Type B pancreatic cell (in vitro differentiated cells): ENCODE measurements around the gene LRRC41. TPM values are rescaled to one million over a fixed set of nuclear protein-coding genes. Genes with fewer than 3 reads are reported as not detected.
"Not testable (repeated sequence)": the region's sequence is repeated elsewhere in the genome, so short reads cannot be mapped to it uniquely, and the experiment has no call there.

ENCODE experiments used
- DNase-seq: peaks from one replicate; pipeline ENCODE4 v3.0.0; 2021; ENCODE audit warnings: mixed read lengths; ENCODE audit not compliant: unreplicated experiment; ENCODE audit errors: extremely low spot score
- H3K27ac Mint-ChIP-seq: 2 replicates; pipeline ENCODE4 v1.8.0; 2021; ENCODE audit warnings: mild to moderate bottlenecking, mixed read lengths
- H3K27me3 Mint-ChIP-seq: 2 replicates; pipeline ENCODE4 v1.8.0; 2021; ENCODE audit warnings: mixed read lengths
- H3K36me3 Mint-ChIP-seq: 2 replicates; pipeline ENCODE4 v1.8.0; 2021; ENCODE audit warnings: mixed read lengths
- H3K4me1 Mint-ChIP-seq: one replicate; pipeline ENCODE4 v1.8.0; 2021; ENCODE audit warnings: mixed read lengths; ENCODE audit not compliant: unreplicated experiment
- H3K4me3 Mint-ChIP-seq: 2 replicates; pipeline ENCODE4 v1.8.0; 2021; ENCODE audit warnings: mild to moderate bottlenecking, mixed read lengths
- H3K9me3 Mint-ChIP-seq: 2 replicates; pipeline ENCODE4 v1.8.0; 2021; ENCODE audit warnings: mixed read lengths
- total RNA-seq: library from RNA; stranded (reverse); gene quantifications from 2 replicates; pipeline ENCODE4 v1.2.1, GENCODE V29; 2021; ENCODE audit warnings: low replicate concordance
- TF ChIP-seq, protein P1 (sequence below): fragments of 200-600 bp; sonication (generic); conservative IDR thresholded peaks from 2 replicates; pipeline ENCODE4 v1.5.0; 2021; ENCODE audit warnings: antibody characterized with exemption, mild to moderate bottlenecking

The LRRC41 gene
- total RNA-seq, 1 donor from 2014 or later = 89.9 TPM

DNA sequence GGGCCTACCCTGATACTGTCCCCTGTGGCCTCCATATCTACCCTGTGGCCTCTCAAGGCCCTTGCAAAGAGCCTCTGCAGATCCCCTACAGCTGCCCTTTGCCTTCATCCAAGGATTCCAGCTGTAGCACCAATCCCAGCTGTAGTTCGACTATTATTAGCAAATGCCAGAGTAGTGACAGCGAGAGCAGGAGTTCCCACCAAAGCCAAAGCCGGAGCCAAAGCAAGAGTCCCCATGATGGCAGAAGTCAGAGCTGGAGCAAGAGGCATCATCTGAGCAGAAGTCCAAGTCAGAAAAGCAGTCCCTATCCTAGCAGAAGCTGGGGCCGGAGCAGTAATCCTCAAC is 39.9 kb upstream of the LRRC41 start:
- Mint-ChIP-seq H3K27ac (no peak overlapping the region), H3K36me3 (peaks cover 24% of the 10 kb centered on the region), H3K4me1 (peaks cover 33% of the 10 kb centered on the region), H3K4me3 (peak overlapping the region; percentile 98), H3K27me3 (no peaks in the 10 kb centered on the region), H3K9me3 (no peaks in the 10 kb centered on the region)
- no peak for DNase-seq
- TF ChIP-seq, protein P1, sequence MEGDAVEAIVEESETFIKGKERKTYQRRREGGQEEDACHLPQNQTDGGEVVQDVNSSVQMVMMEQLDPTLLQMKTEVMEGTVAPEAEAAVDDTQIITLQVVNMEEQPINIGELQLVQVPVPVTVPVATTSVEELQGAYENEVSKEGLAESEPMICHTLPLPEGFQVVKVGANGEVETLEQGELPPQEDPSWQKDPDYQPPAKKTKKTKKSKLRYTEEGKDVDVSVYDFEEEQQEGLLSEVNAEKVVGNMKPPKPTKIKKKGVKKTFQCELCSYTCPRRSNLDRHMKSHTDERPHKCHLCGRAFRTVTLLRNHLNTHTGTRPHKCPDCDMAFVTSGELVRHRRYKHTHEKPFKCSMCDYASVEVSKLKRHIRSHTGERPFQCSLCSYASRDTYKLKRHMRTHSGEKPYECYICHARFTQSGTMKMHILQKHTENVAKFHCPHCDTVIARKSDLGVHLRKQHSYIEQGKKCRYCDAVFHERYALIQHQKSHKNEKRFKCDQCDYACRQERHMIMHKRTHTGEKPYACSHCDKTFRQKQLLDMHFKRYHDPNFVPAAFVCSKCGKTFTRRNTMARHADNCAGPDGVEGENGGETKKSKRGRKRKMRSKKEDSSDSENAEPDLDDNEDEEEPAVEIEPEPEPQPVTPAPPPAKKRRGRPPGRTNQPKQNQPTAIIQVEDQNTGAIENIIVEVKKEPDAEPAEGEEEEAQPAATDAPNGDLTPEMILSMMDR = no peak

DNA sequence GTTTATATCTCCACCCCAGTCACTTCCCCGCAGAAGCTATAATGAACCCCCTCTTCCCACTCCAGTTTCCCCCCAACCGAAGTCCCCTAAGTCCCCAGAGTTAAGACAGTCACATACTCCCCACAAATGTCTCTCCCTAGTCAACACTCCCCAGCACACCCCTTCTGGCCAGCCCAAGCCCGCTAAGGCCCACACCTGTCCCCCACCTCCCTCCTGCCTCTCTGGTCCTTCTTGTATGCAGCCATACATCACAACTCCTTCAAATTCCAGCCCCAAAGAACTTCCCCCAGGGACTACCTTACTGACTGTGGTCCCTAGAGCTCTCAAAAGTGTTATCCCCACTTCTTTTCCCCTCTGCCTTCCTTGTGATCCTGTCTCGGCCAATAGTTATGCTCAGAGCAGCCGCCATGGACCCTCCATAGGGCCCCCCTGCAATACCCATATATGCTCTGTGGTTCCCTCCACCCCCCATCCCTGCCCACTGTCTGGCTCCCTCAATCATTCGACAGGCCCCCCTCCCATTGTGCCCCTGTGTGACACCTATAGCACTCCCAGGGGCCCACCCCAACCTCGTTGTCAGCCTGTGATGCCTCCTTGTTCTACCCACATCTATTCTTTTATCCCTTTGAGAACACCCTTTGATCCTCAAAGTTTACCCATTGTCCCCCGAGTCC is 39.4 kb upstream of the LRRC41 start:
- TF ChIP-seq, protein P1 = no peak
- H3K4me3 Mint-ChIP-seq = peak overlapping the region; percentile 98
- no peaks in the 10 kb centered on the region for H3K9me3 Mint-ChIP-seq
- no peaks in the 10 kb centered on the region for H3K27me3 Mint-ChIP-seq
- no peak for DNase-seq
- peaks cover 19% of the 10 kb centered on the region for H3K36me3 Mint-ChIP-seq
- H3K4me1 Mint-ChIP-seq = peaks cover 28% of the 10 kb centered on the region
- H3K27ac Mint-ChIP-seq = peak overlapping the region; percentile 98

DNA sequence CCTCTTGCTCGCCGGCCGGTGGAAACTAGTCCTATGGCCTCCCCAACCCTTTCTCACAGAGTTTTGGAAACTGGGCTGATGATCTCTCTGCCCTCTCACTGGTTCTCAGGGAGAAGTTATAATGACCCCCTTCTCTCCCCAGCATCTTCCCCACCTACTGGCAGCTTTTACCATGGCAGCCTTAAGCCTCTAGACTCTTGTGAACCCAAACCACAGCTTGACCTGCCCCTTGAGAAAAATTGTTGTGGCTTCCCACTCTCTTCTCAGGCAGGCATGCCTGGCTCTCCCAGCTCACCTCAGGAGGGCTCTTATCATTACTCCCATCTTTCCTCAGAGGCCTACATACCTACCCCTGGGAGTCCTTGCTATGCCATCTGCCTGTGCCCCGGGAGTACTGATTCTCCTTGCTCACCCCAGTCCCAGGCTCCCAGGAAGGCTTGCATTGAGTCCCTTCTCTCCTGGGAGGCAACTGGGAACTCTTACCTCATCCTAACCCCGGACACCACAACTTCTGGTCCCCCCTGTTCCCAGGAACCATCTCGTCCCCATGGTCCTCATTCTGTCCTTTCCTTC is 38.8 kb upstream of the LRRC41 start:
- no peaks in the 10 kb centered on the region for H3K27me3 Mint-ChIP-seq
- H3K4me1 Mint-ChIP-seq = peaks cover 28% of the 10 kb centered on the region
- peak overlapping the region; percentile 98 for H3K4me3 Mint-ChIP-seq
- H3K9me3 Mint-ChIP-seq = no peaks in the 10 kb centered on the region
- TF ChIP-seq, protein P1 = peak; percentile 52
- H3K36me3 Mint-ChIP-seq = peaks cover 19% of the 10 kb centered on the region
- H3K27ac Mint-ChIP-seq = peak overlapping the region; percentile 98
- no peak for DNase-seq

DNA sequence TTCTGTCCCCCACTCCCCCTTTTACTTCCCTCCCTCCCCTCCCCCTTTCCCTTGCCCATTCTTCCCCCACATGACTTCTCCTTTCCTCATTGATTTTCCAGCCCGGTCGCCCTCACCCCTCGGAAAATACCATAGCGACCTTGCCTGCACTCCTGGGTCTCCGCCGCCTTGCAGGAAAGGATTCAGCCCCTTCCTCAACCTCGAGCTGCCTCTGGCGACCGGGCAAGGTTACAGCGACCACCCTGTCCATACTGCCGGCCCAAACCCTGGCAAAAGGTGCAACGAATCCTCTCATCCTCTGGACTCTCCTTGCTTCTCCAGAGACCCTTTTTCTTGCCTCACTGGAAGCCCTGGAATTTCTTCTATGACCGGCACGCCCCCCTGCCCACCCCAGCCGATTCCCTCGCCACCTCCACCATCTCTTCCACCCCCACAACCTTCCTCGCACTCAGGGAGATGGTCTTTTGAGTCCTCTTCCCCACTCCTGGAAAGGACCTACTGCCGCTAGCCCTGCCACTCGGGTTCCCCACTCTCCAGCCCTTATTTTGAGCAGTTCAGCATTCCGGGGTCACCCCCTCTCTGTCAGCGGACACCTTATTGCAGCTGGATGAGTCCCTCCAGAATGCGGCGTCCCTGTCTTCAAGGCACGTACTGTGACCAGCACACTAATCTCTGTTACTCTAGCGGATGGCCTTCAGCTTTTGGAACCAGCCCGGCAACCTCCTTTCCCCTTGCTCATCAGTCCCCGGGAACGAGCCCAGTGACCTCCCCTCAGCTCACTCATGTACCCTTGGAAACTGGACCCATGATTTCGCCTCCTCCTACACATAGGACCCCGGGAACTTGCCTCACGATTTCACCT is 38.0 kb upstream of the LRRC41 start:
- Mint-ChIP-seq H3K36me3 (peaks cover 15% of the 10 kb centered on the region), H3K4me1 (peaks cover 28% of the 10 kb centered on the region), H3K9me3 (no peaks in the 10 kb centered on the region), H3K27me3 (no peaks in the 10 kb centered on the region), H3K27ac (peak overlapping the region; percentile 98), H3K4me3 (peak overlapping the region; percentile 98)
- no peak for DNase-seq
- TF ChIP-seq, protein P1 = no peak

DNA sequence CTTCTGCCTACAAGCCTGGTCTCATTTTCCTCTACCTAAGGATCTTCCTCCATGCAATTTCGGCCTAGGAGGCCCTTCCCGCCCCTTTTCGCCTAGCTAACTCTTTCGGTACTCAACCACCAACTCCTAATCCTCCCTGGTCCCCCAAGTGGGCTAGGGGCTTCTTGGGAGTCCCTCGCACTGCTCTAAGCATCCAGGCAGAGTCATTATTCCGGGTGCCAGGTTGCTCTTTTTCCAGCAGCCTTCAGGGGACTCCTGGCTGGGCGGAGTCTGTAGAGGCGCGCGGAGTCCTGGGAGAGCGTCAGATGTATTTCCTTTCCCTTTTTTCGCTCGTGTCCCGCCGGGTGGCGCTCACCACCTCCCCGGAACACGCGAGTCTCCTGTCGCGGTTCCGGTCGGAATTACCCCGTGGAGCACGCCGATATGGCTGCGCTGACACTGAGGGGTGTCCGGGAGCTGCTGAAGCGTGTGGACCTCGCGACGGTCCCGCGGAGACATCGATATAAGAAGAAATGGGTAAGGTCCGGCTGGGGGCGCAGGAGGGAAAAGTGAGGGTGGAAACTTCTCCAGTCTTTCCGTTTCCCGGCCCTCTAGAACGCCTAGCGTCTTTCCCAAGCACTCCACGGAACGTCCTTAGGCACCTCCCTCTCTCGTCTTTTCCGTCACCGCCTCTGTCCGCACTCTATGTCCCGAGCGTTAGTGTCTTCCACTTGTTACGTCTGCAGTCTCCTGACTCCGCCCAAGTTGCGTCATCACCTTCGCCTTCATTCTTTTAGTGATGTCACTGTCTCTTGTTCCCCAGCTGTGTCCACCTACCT is 37.2 kb upstream of the LRRC41 start, which contains the start of gene NSUN4:
Gene NSUN4 (plus strand): TSS at position 404 of the 818 bp plus-strand sequence. CDS start 20 bp downstream, at position 424.
- DNase-seq = peak; percentile 89
- peak within 1 kb of the TSS; percentile 98 for H3K4me3 Mint-ChIP-seq
- TF ChIP-seq, protein P1 = peak; percentile 65
- peaks cover 15% of the 10 kb centered on the region for H3K36me3 Mint-ChIP-seq
- no peaks in the 10 kb centered on the region for H3K27me3 Mint-ChIP-seq
- no peaks in the 10 kb centered on the region for H3K9me3 Mint-ChIP-seq
- peak within 1 kb of the TSS; percentile 98 for H3K27ac Mint-ChIP-seq
- peaks cover 28% of the 10 kb centered on the region for H3K4me1 Mint-ChIP-seq

DNA sequence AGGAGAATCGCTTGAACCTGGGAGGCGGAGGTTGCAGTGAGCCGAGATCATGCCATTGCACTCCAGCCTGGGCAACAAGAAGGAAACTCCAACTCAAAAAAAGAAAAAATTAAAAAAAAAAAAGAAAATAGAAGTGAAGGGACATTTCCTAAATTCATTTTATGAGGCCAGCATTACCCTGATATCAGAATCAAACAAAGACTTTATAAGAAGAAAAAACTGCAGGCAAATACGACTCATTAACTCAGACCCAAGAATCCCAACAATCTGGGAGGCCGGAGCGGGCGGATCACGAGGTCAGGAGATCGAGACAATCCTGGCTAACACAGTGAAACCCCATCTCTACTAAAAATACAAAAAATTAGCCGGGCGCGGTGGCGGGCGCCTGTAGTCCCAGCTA is 34.0 kb upstream of the LRRC41 start:
- H3K36me3 Mint-ChIP-seq, DNase-seq, H3K27ac Mint-ChIP-seq, H3K27me3 Mint-ChIP-seq, H3K4me3 Mint-ChIP-seq, H3K9me3 Mint-ChIP-seq: not testable (repeated sequence)
- H3K4me1 Mint-ChIP-seq = peaks cover 22% of the 10 kb centered on the region
